Measurements from ENCODE around the gene APPL2. TPM values are rescaled to one million over a fixed set of nuclear protein-coding genes. Genes with fewer than 3 reads are reported as not detected.

APPL2 gene
- total RNA-seq, 4 donors from 2014 or later = 30.9 to 52.3 (median 35.2) TPM

DNA sequence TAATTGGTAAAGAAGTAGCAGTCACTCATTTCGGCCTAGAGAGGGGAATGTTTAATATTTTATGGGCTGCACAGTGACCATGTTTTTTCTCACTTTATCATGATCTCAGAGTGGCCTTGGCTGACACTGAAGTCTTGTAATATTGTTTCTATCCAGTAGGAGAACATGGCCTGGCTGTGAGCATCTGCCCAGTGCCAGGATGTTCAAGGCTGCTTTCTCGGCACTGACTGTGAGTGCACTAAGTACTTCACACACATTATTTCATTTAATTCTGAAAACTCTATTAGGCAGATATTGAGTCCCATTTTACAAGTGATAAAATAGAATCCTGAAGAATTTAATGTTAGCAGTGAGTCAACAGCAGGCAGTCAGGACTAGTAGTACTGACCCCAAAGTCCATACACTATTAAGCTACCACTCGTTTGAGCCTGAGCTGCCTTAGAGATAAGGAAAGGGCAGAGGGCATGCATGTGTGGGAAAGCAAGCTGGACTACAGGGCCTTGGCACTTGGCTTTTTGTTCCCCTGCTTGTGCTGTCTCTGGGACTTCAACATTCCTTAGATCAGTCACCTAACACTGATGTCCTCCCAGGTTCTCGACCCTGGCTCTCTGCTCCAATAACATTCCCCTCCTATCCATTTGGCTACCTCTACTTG is 42.2 kb upstream of the APPL2 start:
- no peak for TF ChIP-seq POLR2A (IDR thresholded peaks at IDR 0.05)
- TF ChIP-seq, protein P1, sequence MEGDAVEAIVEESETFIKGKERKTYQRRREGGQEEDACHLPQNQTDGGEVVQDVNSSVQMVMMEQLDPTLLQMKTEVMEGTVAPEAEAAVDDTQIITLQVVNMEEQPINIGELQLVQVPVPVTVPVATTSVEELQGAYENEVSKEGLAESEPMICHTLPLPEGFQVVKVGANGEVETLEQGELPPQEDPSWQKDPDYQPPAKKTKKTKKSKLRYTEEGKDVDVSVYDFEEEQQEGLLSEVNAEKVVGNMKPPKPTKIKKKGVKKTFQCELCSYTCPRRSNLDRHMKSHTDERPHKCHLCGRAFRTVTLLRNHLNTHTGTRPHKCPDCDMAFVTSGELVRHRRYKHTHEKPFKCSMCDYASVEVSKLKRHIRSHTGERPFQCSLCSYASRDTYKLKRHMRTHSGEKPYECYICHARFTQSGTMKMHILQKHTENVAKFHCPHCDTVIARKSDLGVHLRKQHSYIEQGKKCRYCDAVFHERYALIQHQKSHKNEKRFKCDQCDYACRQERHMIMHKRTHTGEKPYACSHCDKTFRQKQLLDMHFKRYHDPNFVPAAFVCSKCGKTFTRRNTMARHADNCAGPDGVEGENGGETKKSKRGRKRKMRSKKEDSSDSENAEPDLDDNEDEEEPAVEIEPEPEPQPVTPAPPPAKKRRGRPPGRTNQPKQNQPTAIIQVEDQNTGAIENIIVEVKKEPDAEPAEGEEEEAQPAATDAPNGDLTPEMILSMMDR (IDR thresholded peaks at IDR 0.05) = peak in 1 of 6 experiments; percentile 31
- Histone ChIP-seq H3K9me3 (no peaks in the 10 kb centered on the region), H3K27ac (no peak overlapping the region), H3K4me3 (no peak overlapping the region), H3K4me1 (peaks cover 0 to 22% (median 0%) of the 10 kb centered on the region in 3 donors), H3K36me3 (no peaks in the 10 kb centered on the region), H3K27me3 (no peaks in the 10 kb centered on the region)
- 76 to 90% methylated on average over 4 of the region's 4 CpGs for WGBS, 2 donors
- DNase-seq = no peak
- intact Hi-C loops (cut with DNase I) = no loop called here

DNA sequence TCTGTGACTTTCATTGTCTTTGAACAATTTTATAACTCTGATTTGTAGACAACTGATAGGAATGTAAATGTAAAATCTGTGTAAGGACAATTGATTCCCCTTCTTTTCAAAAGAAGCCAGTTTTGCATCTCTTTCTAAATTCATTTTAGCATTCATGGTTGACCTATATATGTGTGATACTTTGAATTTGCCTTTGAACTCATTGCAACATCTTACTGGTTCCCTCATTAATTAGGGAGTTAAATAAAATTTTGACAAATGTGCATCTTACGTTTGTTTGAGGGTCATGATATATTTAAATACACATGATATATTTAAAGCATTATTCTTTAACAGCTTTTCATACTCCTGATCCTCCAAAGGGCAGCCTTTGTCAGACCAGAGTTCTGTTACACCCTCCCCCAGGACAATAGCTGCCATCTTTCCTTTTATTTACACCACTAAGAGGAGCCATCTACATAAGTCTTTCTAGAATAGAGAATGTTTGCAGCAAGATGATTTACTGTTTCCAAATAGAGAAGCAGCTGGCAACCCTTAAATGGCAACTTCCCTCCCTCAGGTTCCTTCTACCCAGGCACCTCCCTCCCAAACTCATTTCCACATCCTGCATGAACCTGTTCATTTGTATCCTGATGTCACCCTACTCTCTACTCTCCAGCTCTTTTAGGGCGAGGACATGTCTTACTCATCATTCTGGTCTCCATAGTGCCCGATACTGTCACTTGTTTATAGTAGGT is 40.2 kb upstream of the APPL2 start:
- no peaks in the 10 kb centered on the region for H3K36me3 ChIP-seq
- H3K4me1 ChIP-seq = peaks cover 3 to 39% (median 4%) of the 10 kb centered on the region in 3 donors
- no peaks in the 10 kb centered on the region for H3K27me3 ChIP-seq
- no peak overlapping the region for H3K4me3 ChIP-seq
- no peaks in the 10 kb centered on the region for H3K9me3 ChIP-seq
- DNase-seq = no peak
- peak overlapping the region in 2 of 4 donors; percentile 26 to 39 for H3K27ac ChIP-seq
- intact Hi-C loops (cut with DNase I) = no loop called here
- no peak for TF ChIP-seq POLR2A (IDR thresholded peaks at IDR 0.05)
- TF ChIP-seq, protein P1 (IDR thresholded peaks at IDR 0.05) = no peak
- WGBS, 2 donors = 57 to 67% methylated on average over 3 of the region's 3 CpGs

DNA sequence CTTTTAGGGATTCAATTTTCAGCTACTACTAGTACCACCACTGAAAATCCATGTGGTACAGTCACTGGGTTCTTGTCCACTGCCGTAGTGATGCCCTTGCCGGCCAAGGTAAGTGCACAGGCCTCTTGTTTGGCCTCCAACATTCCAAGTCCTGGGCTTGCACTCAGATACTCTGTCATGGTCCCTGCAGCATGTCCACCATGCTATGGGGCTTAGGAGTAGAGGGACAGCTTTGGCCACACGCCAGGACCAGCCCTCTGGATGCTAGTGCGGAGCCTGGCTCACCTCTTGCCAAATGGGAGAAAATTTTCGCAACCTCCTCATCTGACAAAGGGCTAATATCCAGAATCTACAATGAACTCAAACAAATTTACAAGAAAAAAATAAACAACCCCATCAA is 38.6 kb upstream of the APPL2 start:
- no peak overlapping the region for H3K4me3 ChIP-seq
- no peak for TF ChIP-seq POLR2A (IDR thresholded peaks at IDR 0.05)
- TF ChIP-seq, protein P1 (IDR thresholded peaks at IDR 0.05) = no peak
- no peaks in the 10 kb centered on the region for H3K9me3 ChIP-seq
- no peaks in the 10 kb centered on the region for H3K36me3 ChIP-seq
- no peaks in the 10 kb centered on the region for H3K27me3 ChIP-seq
- DNase-seq = no peak
- 66 to 95% methylated on average over 2 to 4 of the region's 5 CpGs for WGBS, 2 donors
- intact Hi-C loops (cut with DNase I) = no loop called here
- peaks cover 3 to 51% (median 4%) of the 10 kb centered on the region in 3 donors for H3K4me1 ChIP-seq
- H3K27ac ChIP-seq = no peak overlapping the region

DNA sequence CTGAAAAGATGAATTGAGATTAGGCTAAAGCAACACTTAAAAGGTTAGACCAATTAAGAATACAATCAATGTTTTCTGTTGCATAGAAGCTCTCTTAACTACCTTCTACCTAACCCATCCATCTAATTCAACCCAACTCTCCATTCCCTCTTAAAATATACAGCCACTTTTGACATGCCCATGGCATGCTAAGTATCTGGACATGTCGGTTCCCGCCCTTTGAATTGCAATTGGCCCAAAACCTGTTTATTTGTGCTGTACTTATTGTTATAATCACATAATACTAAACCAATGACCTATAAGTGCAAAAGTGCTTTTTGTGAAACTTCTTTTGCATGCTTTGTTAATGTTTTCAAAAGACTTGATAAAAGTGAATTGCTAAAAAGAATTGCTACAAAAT is 37.6 kb upstream of the APPL2 start:
- intact Hi-C loops (cut with DNase I) = no loop called here
- peak overlapping the region in 3 of 4 donors; percentile 47 to 82 (median 73) for H3K27ac ChIP-seq
- no peak for DNase-seq
- no peaks in the 10 kb centered on the region for H3K36me3 ChIP-seq
- peaks cover 3 to 51% (median 4%) of the 10 kb centered on the region in 3 donors for H3K4me1 ChIP-seq
- H3K9me3 ChIP-seq = no peaks in the 10 kb centered on the region
- WGBS, 2 donors = 19 to 29% methylated on average over 2 of the region's 2 CpGs
- H3K27me3 ChIP-seq = no peaks in the 10 kb centered on the region
- TF ChIP-seq, protein P1 (IDR thresholded peaks at IDR 0.05) = no peak
- no peak for TF ChIP-seq POLR2A (IDR thresholded peaks at IDR 0.05)
- no peak overlapping the region for H3K4me3 ChIP-seq

DNA sequence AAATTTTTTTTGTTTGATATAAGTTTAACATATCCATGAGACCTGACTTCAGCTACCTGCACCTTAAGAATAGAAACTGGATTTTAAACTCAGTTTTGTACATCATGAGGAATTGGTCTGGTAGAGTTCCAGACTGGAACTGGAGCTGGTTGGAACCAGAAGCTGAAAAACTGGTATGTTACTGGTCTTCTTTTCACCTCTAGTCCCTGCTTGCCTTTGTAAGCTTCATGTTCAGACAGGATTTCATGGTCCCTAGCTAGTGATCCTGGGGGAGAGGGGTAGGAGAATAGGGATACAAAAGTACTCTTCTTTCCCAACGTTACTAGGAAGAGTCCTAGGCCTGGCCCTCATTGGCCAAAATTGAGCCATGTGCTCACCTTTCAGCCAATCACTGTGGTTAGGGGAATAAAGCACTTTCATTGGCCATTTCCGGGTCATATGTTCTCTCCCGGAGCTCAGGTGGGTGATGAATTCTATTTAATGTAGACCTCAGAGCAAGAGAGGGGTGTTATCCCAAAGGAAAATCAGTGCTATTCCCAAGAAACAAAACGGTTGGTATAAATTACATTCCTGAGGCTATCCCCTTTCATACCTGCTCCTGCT is 36.9 kb upstream of the APPL2 start:
- peak overlapping the region; percentile 23 to 82 (median 60) for H3K27ac ChIP-seq

More for the DNA sequence above, 36.9 kb upstream of the APPL2 start:
- intact Hi-C loops (cut with DNase I) = no loop called here
- Histone ChIP-seq H3K9me3 (no peaks in the 10 kb centered on the region), H3K27me3 (no peaks in the 10 kb centered on the region), H3K4me3 (no peak overlapping the region), H3K4me1 (peaks cover 3 to 51% (median 4%) of the 10 kb centered on the region in 3 donors), H3K36me3 (no peaks in the 10 kb centered on the region)
- 36 to 56% methylated on average over 3 to 4 of the region's 4 CpGs for WGBS, 2 donors
- TF ChIP-seq POLR2A (IDR thresholded peaks at IDR 0.05) = no peak
- TF ChIP-seq, protein P1 (IDR thresholded peaks at IDR 0.05) = no peak
- DNase-seq = no peak

All from esophagus squamous epithelium (tissue), 5 donors.